Measurements from ENCODE around the gene TRHDE. TPM values are rescaled to one million over a fixed set of nuclear protein-coding genes. Genes with fewer than 3 reads are reported as not detected.
"Not testable (repeated sequence)": the region's sequence is repeated elsewhere in the genome, so short reads cannot be mapped to it uniquely, and the experiment has no call there.

TRHDE gene
- total RNA-seq, 2 donors from 2014 or later = 3.9 to 5.7 TPM

GRCh38 chr12:72673853-72674252, 401.7 kb downstream of the TRHDE start:
- intact Hi-C loops (cut with DNase I, micrococcal nuclease) = no loop called here
- ATAC-seq (no peak), DNase-seq (no peak)

GRCh38 chr12:72676556-72676955, 404.4 kb downstream of the TRHDE start:
- intact Hi-C loops (cut with DNase I, micrococcal nuclease) = no loop called here
- no peak for ATAC-seq

GRCh38 chr12:72677139-72677538, 405.0 kb downstream of the TRHDE start:
- ATAC-seq (no peak), DNase-seq (no peak)
- intact Hi-C loops (cut with DNase I, micrococcal nuclease) = no loop called here

More at GRCh38 chr12:72676556-72676955, 404.4 kb downstream of the TRHDE start:
- no peak for DNase-seq

- intact Hi-C loops (cut with DNase I, micrococcal nuclease) = no loop called here
- no peak for DNase-seq
- ATAC-seq = no peak
Observed at GRCh38 chr12:72677846-72678245, 405.7 kb downstream of the TRHDE start.

GRCh38 chr12:72679147-72679757, 407.1 kb downstream of the TRHDE start:
- intact Hi-C loops (cut with DNase I, micrococcal nuclease) = no loop called here
- DNase-seq = no peak
- no peak for ATAC-seq

- ATAC-seq (no peak), DNase-seq (no peak)
- intact Hi-C loops (cut with DNase I, micrococcal nuclease) = no loop called here
Observed at GRCh38 chr12:72681028-72681427, 408.9 kb downstream of the TRHDE start.

GRCh38 chr12:72684491-72684890, 412.3 kb downstream of the TRHDE start:
- DNase-seq (no peak), ATAC-seq (no peak)
- intact Hi-C loops (cut with DNase I, micrococcal nuclease) = no loop called here

GRCh38 chr12:72692338-72692737, 420.2 kb downstream of the TRHDE start:
- DNase-seq (no peak), ATAC-seq (no peak)
- intact Hi-C loops (cut with DNase I, micrococcal nuclease) = no loop called here

- intact Hi-C loops (cut with DNase I, micrococcal nuclease) = no loop called here
- ATAC-seq = no peak
Observed at GRCh38 chr12:72694193-72694592, 422.0 kb downstream of the TRHDE start.

GRCh38 chr12:72699362-72699761, 427.2 kb downstream of the TRHDE start:
- ATAC-seq (no peak), DNase-seq (no peak)
- intact Hi-C loops (cut with DNase I, micrococcal nuclease) = no loop called here

More at GRCh38 chr12:72694193-72694592, 422.0 kb downstream of the TRHDE start:
- no peak for DNase-seq

GRCh38 chr12:72712025-72712424, 439.9 kb downstream of the TRHDE start:
- intact Hi-C loops (cut with DNase I, micrococcal nuclease); ATAC-seq: not testable (repeated sequence)

GRCh38 chr12:72716221-72716620, 444.1 kb downstream of the TRHDE start:
- no peak for ATAC-seq
- no peak for DNase-seq
- intact Hi-C loops (cut with DNase I, micrococcal nuclease) = no loop called here

More at GRCh38 chr12:72712025-72712424, 439.9 kb downstream of the TRHDE start:
- not testable (repeated sequence) for DNase-seq

GRCh38 chr12:72717036-72717435, 444.9 kb downstream of the TRHDE start:
- no peak for DNase-seq
- ATAC-seq = no peak
- intact Hi-C loops (cut with DNase I, micrococcal nuclease) = no loop called here
